BJ (cell line): Measurements from ENCODE around the gene DCAF8. TPM values are rescaled to one million over a fixed set of nuclear protein-coding genes. Genes with fewer than 3 reads are reported as not detected.

Experiments
- CTCF ChIA-PET: fragments of 350-600 bp; formaldehyde crosslinking; extraction: SDS; loops from one replicate; lab custom pipeline; 2021; ENCODE audit warnings: antibody characterized with exemption, inconsistent platforms; lab: Yijun Ruan, JAX
- POLR2A ChIA-PET: fragments of 300-600 bp; sonication (Branson Sonifier 250); formaldehyde crosslinking; extraction: SDS; loops from one replicate; lab custom pipeline; 2021; ENCODE audit warnings: antibody characterized with exemption; lab: Charles Lee
- DNase-seq: peaks from one replicate; pipeline ENCODE4 v3.0.0-alpha.2; 2011; ENCODE audit warnings: low read depth
- H3K27me3 ChIP-seq: 2 replicates; pipeline ENCODE4 v1.6.0; 2011; ENCODE audit warnings: low read length; ENCODE audit not compliant: control insufficient read depth, insufficient read depth
- H3K36me3 ChIP-seq: 2 replicates; pipeline ENCODE4 v1.5.1; 2011; ENCODE audit warnings: low read length; ENCODE audit not compliant: control insufficient read depth, insufficient read depth
- H3K4me3 ChIP-seq: 2 replicates; pipeline ENCODE4 v1.5.1; 2011; ENCODE audit warnings: low read depth, mild to moderate bottlenecking, control low read depth, low read length
- polyA minus RNA-seq: library from RNA; depleted of rRNA, polyadenylated mRNA; stranded (reverse); fragments of >200 nt; gene quantifications from 2 replicates; pipeline ENCODE4 v1.2.3, GENCODE V29; 2011; rRNA and poly(A)+ RNA removed
- polyA plus RNA-seq: library from polyadenylated mRNA; depleted of rRNA; stranded (reverse); fragments of >200 nt; gene quantifications from 2 replicates; pipeline ENCODE4 v1.2.3, GENCODE V29; 2011; rRNA removed
- TF ChIP-seq, protein P1 (sequence below): IDR thresholded peaks from 2 replicates; pipeline ENCODE4 v1.5.1; 2011; ENCODE audit warnings: low read depth, mild to moderate bottlenecking, control low read depth, inconsistent platforms, low read length, moderate library complexity; ENCODE audit not compliant: insufficient read depth

The DCAF8 gene
- polyA plus RNA-seq (84.0 and 87.3 TPM in 2 replicates), polyA minus RNA-seq (45.5 and 56.8 TPM in 2 replicates)

DNA sequence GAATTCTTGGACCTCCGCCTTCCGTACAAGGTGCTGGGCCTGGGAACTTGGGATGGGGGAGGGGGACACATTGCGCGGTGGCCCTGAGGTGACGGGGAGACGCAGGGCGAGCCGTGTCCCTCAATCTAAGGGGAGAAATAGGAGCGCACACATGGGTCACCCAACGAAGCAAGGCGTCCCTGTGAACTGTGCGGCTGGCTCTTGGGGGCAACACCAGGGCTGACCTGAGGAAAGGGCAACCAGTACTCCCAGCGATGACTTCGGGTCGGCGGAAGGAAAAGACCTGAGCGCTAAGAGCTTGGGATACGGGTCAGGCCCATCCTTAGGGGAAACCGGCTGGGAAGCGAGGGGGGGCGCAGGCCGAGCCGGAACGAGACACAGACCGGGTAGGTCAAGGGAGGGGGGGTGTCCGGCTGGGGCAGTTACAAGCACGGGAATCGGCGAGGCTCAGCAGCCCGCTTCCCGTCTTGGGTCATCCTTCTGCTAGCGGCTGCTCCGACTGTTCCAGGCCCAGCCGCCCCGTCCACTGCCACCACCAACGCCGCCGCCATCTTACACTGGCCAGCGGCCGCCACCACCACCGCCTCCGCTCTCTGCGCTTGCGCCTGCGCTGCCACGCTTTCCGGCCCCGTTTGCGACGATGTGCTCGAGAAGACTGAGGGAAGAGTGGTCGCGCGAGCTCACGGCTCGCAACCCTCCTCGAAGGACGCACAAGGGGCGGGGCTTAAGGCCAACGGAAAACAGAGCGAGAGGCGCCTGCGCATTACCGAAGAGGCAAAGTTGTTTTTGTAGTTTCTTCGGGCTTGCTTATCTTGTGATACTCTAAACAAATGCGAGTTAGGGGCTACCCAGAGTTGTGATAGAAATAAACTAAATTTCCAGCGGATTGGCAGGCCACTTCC lies at the start of gene DCAF8:
Gene DCAF8, minus strand, starts transcription at position 657 of the 902 bp plus-strand sequence. CDS start 18,541 bp downstream, outside the sequence.
- ChIA-PET CTCF (interaction anchor here (0.9 to 3.3 kb wide), 7 partner anchors 10 to 184 kb away, joined by 3 to 25 read pairs (median 3); no protein-coding TSS in a partner anchor), POLR2A (interaction anchor here (0.6 kb wide), 1 partner anchor 58 kb away, joined by 4 read pairs; no protein-coding TSS in a partner anchor)
- peak within 1 kb of the TSS; percentile 90 for H3K4me3 ChIP-seq
- peak; percentile 84 for DNase-seq
- H3K36me3 ChIP-seq: no peaks in the 10 kb centered on the region
- H3K27me3 ChIP-seq: no peaks in the 10 kb centered on the region
- TF ChIP-seq, protein P1, sequence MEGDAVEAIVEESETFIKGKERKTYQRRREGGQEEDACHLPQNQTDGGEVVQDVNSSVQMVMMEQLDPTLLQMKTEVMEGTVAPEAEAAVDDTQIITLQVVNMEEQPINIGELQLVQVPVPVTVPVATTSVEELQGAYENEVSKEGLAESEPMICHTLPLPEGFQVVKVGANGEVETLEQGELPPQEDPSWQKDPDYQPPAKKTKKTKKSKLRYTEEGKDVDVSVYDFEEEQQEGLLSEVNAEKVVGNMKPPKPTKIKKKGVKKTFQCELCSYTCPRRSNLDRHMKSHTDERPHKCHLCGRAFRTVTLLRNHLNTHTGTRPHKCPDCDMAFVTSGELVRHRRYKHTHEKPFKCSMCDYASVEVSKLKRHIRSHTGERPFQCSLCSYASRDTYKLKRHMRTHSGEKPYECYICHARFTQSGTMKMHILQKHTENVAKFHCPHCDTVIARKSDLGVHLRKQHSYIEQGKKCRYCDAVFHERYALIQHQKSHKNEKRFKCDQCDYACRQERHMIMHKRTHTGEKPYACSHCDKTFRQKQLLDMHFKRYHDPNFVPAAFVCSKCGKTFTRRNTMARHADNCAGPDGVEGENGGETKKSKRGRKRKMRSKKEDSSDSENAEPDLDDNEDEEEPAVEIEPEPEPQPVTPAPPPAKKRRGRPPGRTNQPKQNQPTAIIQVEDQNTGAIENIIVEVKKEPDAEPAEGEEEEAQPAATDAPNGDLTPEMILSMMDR: no peak

DNA sequence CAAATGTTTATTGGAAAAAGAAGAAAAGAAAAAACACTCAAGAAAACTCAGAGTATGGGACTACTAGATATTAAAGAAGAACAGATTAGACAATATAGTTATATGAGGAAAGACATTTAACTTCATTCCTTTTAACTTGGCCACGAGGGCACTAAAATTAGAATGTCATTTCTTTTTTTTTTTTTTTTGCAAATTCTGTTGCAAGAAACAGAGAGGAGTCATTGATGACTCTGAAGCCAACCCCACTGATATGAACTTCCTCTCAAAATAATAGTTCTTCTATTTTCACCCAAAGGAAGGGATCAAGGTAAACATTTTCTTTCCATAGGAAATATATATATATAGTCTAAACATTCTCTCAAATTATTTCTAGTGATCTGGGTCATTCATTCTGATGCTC lies 47.2 kb upstream of the DCAF8 start:
- H3K4me3 ChIP-seq: no peak overlapping the region
- H3K27me3 ChIP-seq: no peaks in the 10 kb centered on the region
- TF ChIP-seq, protein P1: no peak
- POLR2A ChIA-PET: no interaction called here
- no peak for DNase-seq
- H3K36me3 ChIP-seq: peaks cover 38% of the 10 kb centered on the region
- CTCF ChIA-PET: interaction anchor here (9.4 kb wide), 1 partner anchor 18 kb away, joined by 53 read pairs; no protein-coding TSS in a partner anchor

DNA sequence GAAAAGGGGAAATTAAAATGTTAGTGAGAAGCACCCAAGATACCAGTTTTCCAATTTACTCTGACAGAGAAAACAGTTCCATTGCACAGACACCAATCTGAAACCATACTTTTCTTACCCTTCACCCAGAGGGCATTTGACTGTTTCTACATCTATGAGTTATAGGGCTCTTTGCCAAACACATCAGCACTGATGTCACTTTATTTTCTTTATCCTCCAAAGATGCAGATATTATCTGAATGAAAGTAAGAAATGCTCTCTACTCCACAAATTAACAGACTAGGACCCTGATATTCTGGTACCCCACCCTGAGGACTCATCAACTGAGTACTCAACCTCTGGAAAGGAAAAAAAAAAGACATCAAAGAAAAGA lies 46.8 kb upstream of the DCAF8 start:
- H3K36me3 ChIP-seq: peaks cover 38% of the 10 kb centered on the region
- TF ChIP-seq, protein P1: no peak
- CTCF ChIA-PET: interaction anchor here (9.4 kb wide), 1 partner anchor 18 kb away, joined by 53 read pairs; no protein-coding TSS in a partner anchor
- no peak overlapping the region for H3K4me3 ChIP-seq
- no peaks in the 10 kb centered on the region for H3K27me3 ChIP-seq
- POLR2A ChIA-PET: no interaction called here
- DNase-seq: no peak

DNA sequence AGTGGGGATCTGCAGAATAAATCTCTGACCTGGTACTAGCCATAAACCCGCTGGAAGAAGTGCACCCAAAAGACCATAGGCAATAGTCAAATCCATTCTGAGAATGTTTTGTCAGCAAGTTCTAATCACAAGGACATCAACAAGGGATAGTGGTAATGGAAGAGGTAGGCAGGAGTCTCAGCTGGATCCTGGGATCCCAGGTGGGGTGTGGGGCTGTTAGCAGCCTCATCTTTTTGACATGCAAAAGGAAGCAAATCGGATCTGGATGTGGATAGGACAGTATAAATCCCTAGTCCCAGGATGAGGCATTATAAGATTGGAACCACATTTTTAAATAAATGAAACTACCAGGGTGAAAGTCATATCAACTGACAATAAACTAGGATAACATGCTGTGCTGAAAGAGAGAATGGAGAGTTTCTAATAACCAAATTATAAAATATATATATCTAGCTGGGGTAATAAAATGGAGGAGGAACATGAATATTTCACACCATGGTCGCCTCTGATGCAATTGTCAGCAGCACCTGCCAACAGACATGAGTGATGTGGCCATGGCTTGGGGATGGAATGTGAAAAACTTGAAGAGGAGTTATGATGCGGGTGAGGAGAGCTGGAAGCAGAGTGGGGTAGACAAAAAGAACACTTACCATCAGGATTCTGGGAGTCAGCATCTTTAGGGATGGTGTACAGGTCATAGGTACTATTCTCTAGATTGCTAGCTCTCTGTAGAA lies 46.3 kb upstream of the DCAF8 start:
- TF ChIP-seq, protein P1: no peak
- Histone ChIP-seq H3K27me3 (no peaks in the 10 kb centered on the region), H3K4me3 (no peak overlapping the region), H3K36me3 (peaks cover 37% of the 10 kb centered on the region)
- ChIA-PET POLR2A (no interaction called here), CTCF (interaction anchor here (9.4 kb wide), 1 partner anchor 17 kb away, joined by 53 read pairs; no protein-coding TSS in a partner anchor)
- DNase-seq: no peak
